PC-3 (cell line): Measurements from ENCODE around the gene MAP2K1. TPM values are rescaled to one million over a fixed set of nuclear protein-coding genes. Genes with fewer than 3 reads are reported as not detected.

Experiments used
- ATAC-seq: fragments of 200-7000 bp; cut with Tn5 transposase; 2 replicates; pipeline ENCODE4 v1.9.1; 2020; ENCODE audit warnings: mild to moderate bottlenecking, moderate library complexity
- BruUV-seq: library from RNA; stranded (reverse); fragments of 400-500 nt; replicated peaks from 2 replicates; lab custom pipeline; 2021; lab: Mats Ljungman, UMichigan
- CTCF ChIA-PET: fragments of 300-600 bp; sonication (Branson Sonifier 250); formaldehyde crosslinking; loops from one replicate; lab custom pipeline; 2022; ENCODE audit warnings: antibody characterized with exemption; lab: Charles Lee
- POLR2A ChIA-PET: fragments of 300-600 bp; sonication (Branson Sonifier 250); formaldehyde crosslinking; loops from one replicate; lab custom pipeline; 2022; ENCODE audit warnings: antibody characterized with exemption; ENCODE audit not compliant: unreplicated experiment; lab: Charles Lee
- DNase-seq: peaks from one replicate; pipeline ENCODE4 v3.0.0-alpha.2; 2015
- H2AFZ ChIP-seq: fragments of 300-600 bp; sonication (generic); 2 replicates; pipeline ENCODE4 v1.6.0; 2016; ENCODE audit warnings: antibody characterized with exemption, low read length
- H3F3A ChIP-seq: fragments of 300-600 bp; sonication (generic); one replicate; pipeline ENCODE4 v1.6.0; 2017; ENCODE audit warnings: antibody characterized with exemption, low read length, control low read depth, mild to moderate bottlenecking; ENCODE audit not compliant: unreplicated experiment
- H3K27ac ChIP-seq: fragments of 300-600 bp; sonication (generic); 2 replicates; pipeline ENCODE4 v1.5.1; 2016; ENCODE audit warnings: mild to moderate bottlenecking, low read length
- H3K27me3 ChIP-seq: fragments of 300-600 bp; sonication (generic); 2 replicates; pipeline ENCODE4 v1.6.1; 2016; ENCODE audit warnings: low read length, mixed read lengths
- H3K36me3 ChIP-seq: fragments of 300-600 bp; sonication (generic); 2 replicates; pipeline ENCODE4 v1.6.1; 2016; ENCODE audit warnings: low read depth, mixed run types, low read length, mixed read lengths
- H3K4me1 ChIP-seq: fragments of 300-600 bp; sonication (generic); 2 replicates; pipeline ENCODE4 v1.5.1; 2016; ENCODE audit warnings: low read length; ENCODE audit not compliant: insufficient read depth
- H3K4me2 ChIP-seq: fragments of 300-600 bp; sonication (generic); 2 replicates; pipeline ENCODE4 v1.6.0; 2016; ENCODE audit warnings: low read length
- H3K4me3 ChIP-seq: fragments of 300-600 bp; sonication (generic); 2 replicates; pipeline ENCODE4 v1.5.1; 2016; ENCODE audit warnings: mild to moderate bottlenecking, low read length, mixed read lengths
- H3K79me2 ChIP-seq: fragments of 300-600 bp; sonication (generic); 2 replicates; pipeline ENCODE4 v1.6.1; 2017; ENCODE audit warnings: low read length, mixed read lengths
- H3K9ac ChIP-seq: fragments of 300-600 bp; sonication (generic); 2 replicates; pipeline ENCODE4 v1.6.0; 2016; ENCODE audit warnings: mild to moderate bottlenecking, low read length
- H3K9me2 ChIP-seq: fragments of 300-600 bp; sonication (generic); replicated peaks from 2 replicates; pipeline ENCODE4 v1.6.1; 2016; ENCODE audit warnings: mixed run types, low read length, mixed read lengths
- H3K9me3 ChIP-seq: fragments of 300-600 bp; sonication (generic); 2 replicates; pipeline ENCODE4 v1.6.1; 2016; ENCODE audit warnings: low read length, mixed read lengths
- H4K20me1 ChIP-seq: fragments of 300-600 bp; sonication (generic); 2 replicates; pipeline ENCODE4 v1.6.1; 2016; ENCODE audit warnings: low read length, mixed read lengths
- EZH2 ChIP-seq: fragments of 300-600 bp; sonication (generic); IDR thresholded peaks from one replicate; pipeline ENCODE4 v1.6.1; 2017; ENCODE audit warnings: antibody characterized with exemption, mild to moderate bottlenecking, low read length; ENCODE audit not compliant: unreplicated experiment
- EZH2phosphoT487 ChIP-seq: fragments of 300-600 bp; sonication (generic); IDR thresholded peaks from 2 replicates; pipeline ENCODE4 v1.6.1; 2018; ENCODE audit warnings: mild to moderate bottlenecking, antibody characterized with exemption, low read length, borderline replicate concordance
- intact Hi-C: fragments of 100-400 bp; cut with micrococcal nuclease; formaldehyde crosslinking; loops from 2 replicates; pipeline ENCODE4 v1.9.0; 2023
- total RNA-seq: library from RNA; depleted of rRNA; stranded (reverse); fragments of >200 nt; gene quantifications from 2 replicates; pipeline ENCODE4 v1.2.3, GENCODE V29; 2014
- TF ChIP-seq, protein P1 (sequence below): fragments of 300-600 bp; sonication (generic); conservative IDR thresholded peaks from 2 replicates; pipeline ENCODE4 v1.5.1; 2017; ENCODE audit warnings: antibody characterized with exemption, low read depth, mild to moderate bottlenecking, low read length

MAP2K1 gene
- total RNA-seq, 1 experiment from 2014 or later, result 35.5 TPM

- TF ChIP-seq, protein P1, sequence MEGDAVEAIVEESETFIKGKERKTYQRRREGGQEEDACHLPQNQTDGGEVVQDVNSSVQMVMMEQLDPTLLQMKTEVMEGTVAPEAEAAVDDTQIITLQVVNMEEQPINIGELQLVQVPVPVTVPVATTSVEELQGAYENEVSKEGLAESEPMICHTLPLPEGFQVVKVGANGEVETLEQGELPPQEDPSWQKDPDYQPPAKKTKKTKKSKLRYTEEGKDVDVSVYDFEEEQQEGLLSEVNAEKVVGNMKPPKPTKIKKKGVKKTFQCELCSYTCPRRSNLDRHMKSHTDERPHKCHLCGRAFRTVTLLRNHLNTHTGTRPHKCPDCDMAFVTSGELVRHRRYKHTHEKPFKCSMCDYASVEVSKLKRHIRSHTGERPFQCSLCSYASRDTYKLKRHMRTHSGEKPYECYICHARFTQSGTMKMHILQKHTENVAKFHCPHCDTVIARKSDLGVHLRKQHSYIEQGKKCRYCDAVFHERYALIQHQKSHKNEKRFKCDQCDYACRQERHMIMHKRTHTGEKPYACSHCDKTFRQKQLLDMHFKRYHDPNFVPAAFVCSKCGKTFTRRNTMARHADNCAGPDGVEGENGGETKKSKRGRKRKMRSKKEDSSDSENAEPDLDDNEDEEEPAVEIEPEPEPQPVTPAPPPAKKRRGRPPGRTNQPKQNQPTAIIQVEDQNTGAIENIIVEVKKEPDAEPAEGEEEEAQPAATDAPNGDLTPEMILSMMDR, result no peak
- no peak for TF ChIP-seq EZH2phosphoT487
- no peak for TF ChIP-seq EZH2
- Histone ChIP-seq H2AFZ (no peak overlapping the region), H3K9ac (no peak overlapping the region), H3K4me1 (peaks cover 37% of the 10 kb centered on the region), H3K27me3 (no peaks in the 10 kb centered on the region), H4K20me1 (no peaks in the 10 kb centered on the region), H3K27ac (no peak overlapping the region), H3K9me2 (no peaks in the 10 kb centered on the region), H3K36me3 (peaks cover 16% of the 10 kb centered on the region), H3K4me2 (no peak overlapping the region), H3K4me3 (no peak overlapping the region), H3K9me3 (no peaks in the 10 kb centered on the region), H3K79me2 (0 out of 2 replicates have a peak, but pooled peaks cover 4% of the 10 kb centered on the region), H3F3A (no peaks in the 10 kb centered on the region)
- DNase-seq, result no peak
- CTCF ChIA-PET, result no interaction called here
- intact Hi-C loops, result no loop called here
- ATAC-seq, result no peak
- BruUV-seq, result no TSS peak
- POLR2A ChIA-PET, result no interaction called here
Measured at GRCh38 chr15:66484539-66485112, 97.9 kb downstream of the MAP2K1 start.

- H3K36me3 ChIP-seq, result peaks cover 21% of the 10 kb centered on the region
- ChIA-PET POLR2A (no interaction called here), CTCF (no interaction called here)
- no peak overlapping the region for H3K4me3 ChIP-seq
- no peak overlapping the region for H2AFZ ChIP-seq
- H3K4me2 ChIP-seq, result no peak overlapping the region
- no peaks in the 10 kb centered on the region for H3K9me3 ChIP-seq
- H3F3A ChIP-seq, result no peaks in the 10 kb centered on the region
- intact Hi-C loops, result no loop called here
- TF ChIP-seq, protein P1, result no peak
- no peak for TF ChIP-seq EZH2
- no peak for TF ChIP-seq EZH2phosphoT487
- no peaks in the 10 kb centered on the region for H3K9me2 ChIP-seq
- H3K27me3 ChIP-seq, result no peaks in the 10 kb centered on the region
- H3K27ac ChIP-seq, result no peak overlapping the region
- H3K9ac ChIP-seq, result no peak overlapping the region
- no peaks in the 10 kb centered on the region for H4K20me1 ChIP-seq
- peaks cover 18% of the 10 kb centered on the region for H3K4me1 ChIP-seq
- BruUV-seq, result no TSS peak
- no peak for ATAC-seq
- 0 out of 2 replicates have a peak, but pooled peaks cover 4% of the 10 kb centered on the region for H3K79me2 ChIP-seq
- no peak for DNase-seq
Measured at GRCh38 chr15:66486887-66487286, 100.2 kb downstream of the MAP2K1 start.

- TF ChIP-seq EZH2phosphoT487, result no peak
- TF ChIP-seq EZH2, result no peak
- H3K36me3 ChIP-seq, result peaks cover 21% of the 10 kb centered on the region; the same call in 1 of the 2 replicates
Measured at GRCh38 chr15:66488525-66488924, 101.8 kb downstream of the MAP2K1 start.

More at GRCh38 chr15:66488525-66488924, 101.8 kb downstream of the MAP2K1 start:
- no peak overlapping the region for H3K4me2 ChIP-seq
- BruUV-seq, result no TSS peak
- H3F3A ChIP-seq, result no peaks in the 10 kb centered on the region
- no peaks in the 10 kb centered on the region for H3K9me3 ChIP-seq
- DNase-seq, result no peak
- ChIA-PET CTCF (no interaction called here), POLR2A (no interaction called here)
- H3K79me2 ChIP-seq, result 0 out of 2 replicates have a peak, but pooled peaks cover 4% of the 10 kb centered on the region
- intact Hi-C loops, result no loop called here
- H3K27ac ChIP-seq, result no peak overlapping the region
- no peaks in the 10 kb centered on the region for H3K27me3 ChIP-seq
- H3K9me2 ChIP-seq, result no peaks in the 10 kb centered on the region
- no peaks in the 10 kb centered on the region for H4K20me1 ChIP-seq
- no peak overlapping the region for H3K9ac ChIP-seq
- peaks cover 2% of the 10 kb centered on the region; the same call in 1 of the 2 replicates for H3K4me1 ChIP-seq
- H2AFZ ChIP-seq, result no peak overlapping the region
- no peak for ATAC-seq
- H3K4me3 ChIP-seq, result no peak overlapping the region
